GM12864 (cell line): ENCODE data around the gene FOXN3.

Experiments used
- DNase-seq: peaks from one replicate; pipeline ENCODE4 v3.0.0-alpha.2; 2011; ENCODE audit warnings: low read depth
- H3K4me3 ChIP-seq: 2 replicates; pipeline ENCODE4 v1.5.1; 2011; ENCODE audit warnings: mild to moderate bottlenecking, low read depth, low read length, control low read depth
- CTCF ChIP-seq: IDR thresholded peaks from 2 replicates; pipeline ENCODE4 v1.5.1; 2011; ENCODE audit warnings: low read depth, mild to moderate bottlenecking, moderate library complexity, low read length, control low read depth, inconsistent platforms; ENCODE audit errors: missing control alignments

The FOXN3 gene

GRCh38 chr14:89377544-89377943 lies 39.5 kb downstream of the FOXN3 start:
- no peak for DNase-seq
- TF ChIP-seq CTCF, result no peak
- H3K4me3 ChIP-seq, result no peak overlapping the region

GRCh38 chr14:89374908-89375307 lies 42.1 kb downstream of the FOXN3 start:
- DNase-seq, result no peak
- no peak for TF ChIP-seq CTCF
- no peak overlapping the region for H3K4me3 ChIP-seq

GRCh38 chr14:89373185-89373584 lies 43.8 kb downstream of the FOXN3 start:
- DNase-seq, result no peak
- no peak for TF ChIP-seq CTCF
- H3K4me3 ChIP-seq, result no peak overlapping the region

- no peak for TF ChIP-seq CTCF
- H3K4me3 ChIP-seq, result no peak overlapping the region
These were observed 44.5 kb downstream of the FOXN3 start for GRCh38 chr14:89372512-89372883.

GRCh38 chr14:89371585-89372511 lies 45.2 kb downstream of the FOXN3 start:
- no peak for DNase-seq
- TF ChIP-seq CTCF, result no peak
- H3K4me3 ChIP-seq, result no peak overlapping the region

More at GRCh38 chr14:89372512-89372883, 44.5 kb downstream of the FOXN3 start:
- DNase-seq, result no peak

DNA sequence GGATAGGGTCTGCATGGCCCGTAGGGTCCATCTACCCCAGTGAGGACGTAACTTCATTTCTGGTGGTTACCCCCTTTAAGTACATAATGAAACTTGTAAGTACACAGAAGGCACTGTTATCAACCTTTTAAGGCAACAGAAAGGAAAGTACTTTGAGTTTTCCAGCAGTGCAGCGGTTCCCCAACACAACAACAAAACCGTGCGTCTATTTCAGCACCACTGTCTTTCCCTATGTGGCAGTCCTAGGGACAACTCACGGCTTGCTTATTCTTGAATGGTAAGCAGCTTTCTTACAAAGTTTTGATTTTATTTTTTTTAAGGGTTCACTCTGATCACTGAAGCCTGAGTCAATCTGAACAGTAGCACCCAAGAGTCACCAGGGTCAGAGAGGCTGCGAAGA lies 46.3 kb downstream of the FOXN3 start:
- DNase-seq, result no peak

More for the DNA sequence above, 46.3 kb downstream of the FOXN3 start:
- no peak for TF ChIP-seq CTCF
- no peak overlapping the region for H3K4me3 ChIP-seq
